Uterus (tissue), 4 donors: ENCODE data around the gene SORCS3. TPM values are rescaled to one million over a fixed set of nuclear protein-coding genes. Genes with fewer than 3 reads are reported as not detected.

Source experiments
- DNase-seq, 2 donors: peaks; one replicate each; pipeline ENCODE4 v3.0.0-alpha.2; 2019 to 2020
- H3K27ac ChIP-seq, 2 donors: fragments of 200-600 bp; sonication (generic); 1 replicate in 1 of 2; 2 replicates in 1 of 2; pipeline ENCODE4 v1.5.1; 2016 to 2018
- H3K27me3 ChIP-seq, 2 donors: fragments of 200-600 bp; sonication (generic); one replicate each; pipeline ENCODE4 v1.5.1; 2018 to 2019; ENCODE audit warnings: control low read depth in 1 of 2
- H3K36me3 ChIP-seq, 2 donors: fragments of 200-600 bp; sonication (generic); one replicate each; pipeline ENCODE4 v1.5.1; 2019; ENCODE audit warnings: control low read depth in 1 of 2
- H3K4me1 ChIP-seq, 2 donors: fragments of 200-600 bp; sonication (generic); one replicate each; pipeline ENCODE4 v1.5.1; 2018 to 2019; ENCODE audit warnings: control low read depth in 1 of 2
- H3K4me3 ChIP-seq, 2 donors: fragments of 200-600 bp; sonication (generic); 1 replicate in 1 of 2; 2 replicates in 1 of 2; pipeline ENCODE4 v1.5.1; 2018 to 2019; ENCODE audit warnings: mild to moderate bottlenecking in 1 of 2
- H3K9me3 ChIP-seq, 2 donors: fragments of 200-600 bp; sonication (generic); one replicate each; pipeline ENCODE4 v1.5.1; 2019; ENCODE audit warnings: control low read depth in 1 of 2
- CTCF ChIP-seq, 4 experiments: fragments of 200-600 bp in 2 of 4; fragments of 450-650 bp in 2 of 4; sonication (generic) in 2 of 4; IDR thresholded peaks; one replicate each; pipeline ENCODE4 v1.5.1; 2016 to 2019; ENCODE audit warnings: antibody characterized with exemption in 4 of 4, mild to moderate bottlenecking in 2 of 4, moderate library complexity in 1 of 4
- POLR2A ChIP-seq, 2 donors: fragments of 450-650 bp; IDR thresholded peaks; one replicate each; pipeline ENCODE4 v1.6.1; 2016; ENCODE audit warnings: antibody characterized with exemption in 2 of 2, mild to moderate bottlenecking in 1 of 2, moderate library complexity in 1 of 2
- intact Hi-C: fragments of 100-400 bp; cut with DNase I; formaldehyde crosslinking; loops from one replicate; pipeline ENCODE4 v1.15.1; 2023; ENCODE audit warnings: low total_unique reads
- total RNA-seq, 4 donors: library from RNA; depleted of rRNA in 3 of 4; stranded (reverse); fragments of >200 nt in 3 of 4; gene quantifications; one replicate each; pipeline versions ENCODE4 v1.1.0 to v1.2.4, GENCODE V29; 2014 to 2023
- donor health status: DM: yes; HTN: yes; CAD: no.

Gene SORCS3
- total RNA-seq, 4 donors from 2014 or later = 0.77 to 2.4 TPM; not detected in 2

- Histone ChIP-seq H3K36me3 (no peaks in the 10 kb centered on the region), H3K4me3 (no peak overlapping the region), H3K9me3 (no peaks in the 10 kb centered on the region), H3K27ac (no peak overlapping the region), H3K4me1 (no peaks in the 10 kb centered on the region), H3K27me3 (no peaks in the 10 kb centered on the region)
- DNase-seq = no peak
- TF ChIP-seq POLR2A (IDR thresholded peaks at IDR 0.05) (no peak), CTCF (IDR thresholded peaks at IDR 0.05) (no peak)
- intact Hi-C loops = no loop called here
Measured at GRCh38 chr10:104732222-104732621, 91.1 kb downstream of the SORCS3 start.

GRCh38 chr10:104734433-104734832 is 93.3 kb downstream of the SORCS3 start:
- TF ChIP-seq CTCF (IDR thresholded peaks at IDR 0.05) = no peak
- TF ChIP-seq POLR2A (IDR thresholded peaks at IDR 0.05) = no peak
- H3K27me3 ChIP-seq = no peaks in the 10 kb centered on the region
- intact Hi-C loops = no loop called here
- no peak overlapping the region for H3K4me3 ChIP-seq
- DNase-seq = no peak
- no peaks in the 10 kb centered on the region for H3K4me1 ChIP-seq
- no peaks in the 10 kb centered on the region for H3K36me3 ChIP-seq
- H3K27ac ChIP-seq = no peak overlapping the region
- H3K9me3 ChIP-seq = no peaks in the 10 kb centered on the region

- TF ChIP-seq CTCF (IDR thresholded peaks at IDR 0.05) = no peak
- no peak for TF ChIP-seq POLR2A (IDR thresholded peaks at IDR 0.05)
- DNase-seq = no peak
- no peaks in the 10 kb centered on the region for H3K4me1 ChIP-seq
- intact Hi-C loops = no loop called here
- no peak overlapping the region for H3K4me3 ChIP-seq
- H3K27me3 ChIP-seq = no peaks in the 10 kb centered on the region
- no peaks in the 10 kb centered on the region for H3K9me3 ChIP-seq
- no peak overlapping the region for H3K27ac ChIP-seq
- H3K36me3 ChIP-seq = no peaks in the 10 kb centered on the region
Measured at GRCh38 chr10:104735036-104735756, 94.1 kb downstream of the SORCS3 start.

- no peaks in the 10 kb centered on the region for H3K9me3 ChIP-seq
- TF ChIP-seq CTCF (IDR thresholded peaks at IDR 0.05) = no peak
- no peaks in the 10 kb centered on the region for H3K27me3 ChIP-seq
- DNase-seq = no peak
- intact Hi-C loops = no loop called here
- no peak overlapping the region for H3K4me3 ChIP-seq
- H3K4me1 ChIP-seq = no peaks in the 10 kb centered on the region
- no peak overlapping the region for H3K27ac ChIP-seq
- no peaks in the 10 kb centered on the region for H3K36me3 ChIP-seq
Measured at GRCh38 chr10:104735757-104736391, 94.8 kb downstream of the SORCS3 start.

GRCh38 chr10:104741127-104741526 is 100.0 kb downstream of the SORCS3 start:
- no peak overlapping the region for H3K4me3 ChIP-seq
- H3K27me3 ChIP-seq = no peaks in the 10 kb centered on the region
- intact Hi-C loops = no loop called here
- no peaks in the 10 kb centered on the region for H3K9me3 ChIP-seq
- no peak overlapping the region for H3K27ac ChIP-seq
- no peak for DNase-seq
- TF ChIP-seq CTCF (IDR thresholded peaks at IDR 0.05) (no peak), POLR2A (IDR thresholded peaks at IDR 0.05) (no peak)
- H3K4me1 ChIP-seq = no peaks in the 10 kb centered on the region
- no peaks in the 10 kb centered on the region for H3K36me3 ChIP-seq
